Testis (tissue), 2 donors: ENCODE data around the gene ATM.

Source experiments
- CTCF ChIP-seq, 3 experiments: fragments of 450-650 bp in 2 of 3; fragments of 200-600 bp in 1 of 3; sonication (generic) in 1 of 3; IDR thresholded peaks; one replicate each; pipeline ENCODE4 v1.5.1; 2016 to 2019; ENCODE audit warnings: antibody characterized with exemption in 3 of 3, mild to moderate bottlenecking in 2 of 3, moderate library complexity in 1 of 3
- POLR2A ChIP-seq: fragments of 450-650 bp; IDR thresholded peaks from one replicate; pipeline ENCODE4 v1.6.1; 2017; ENCODE audit warnings: antibody characterized with exemption, mild to moderate bottlenecking, moderate library complexity

- TF ChIP-seq CTCF (IDR thresholded peaks at IDR 0.05) = no peak
- no peak for TF ChIP-seq POLR2A
Observed at GRCh38 chr11:108223348-108224149, 682 bp downstream of the ATM start.
